ENCODE data around the gene N4BP3.

GRCh38 chr5:178080056-178080455, 33.3 kb upstream of the N4BP3 start:
- TF ChIP-seq POLR2A (IDR thresholded peaks at IDR 0.05; ENCODE audit: low read depth, low read length) (no peak), CTCF (conservative IDR thresholded peaks at IDR 0.05; ENCODE audit: low read depth, low read length) (no peak), ELK1 (IDR thresholded peaks at IDR 0.05; ENCODE audit: borderline replicate concordance, low read depth, low read length) (no peak), CHD1 (IDR thresholded peaks at IDR 0.05; ENCODE audit: low read depth, low read length) (no peak), MXI1 (IDR thresholded peaks at IDR 0.05; ENCODE audit: borderline replicate concordance, low read depth, low read length) (no peak), BHLHE40 (IDR thresholded peaks at IDR 0.05; ENCODE audit: low read depth, low read length) (no peak), RAD21 (IDR thresholded peaks at IDR 0.05; ENCODE audit: low read length) (no peak), SMC3 (IDR thresholded peaks at IDR 0.05; ENCODE audit: low read depth, low read length) (no peak)

Data from IMR-90 (cell line).